Lung (tissue), 12 donors: Measurements from ENCODE around the gene PTS. TPM values are rescaled to one million over a fixed set of nuclear protein-coding genes. Genes with fewer than 3 reads are reported as not detected.

ENCODE experiments used
- ATAC-seq: fragments of 200-7000 bp; cut with Tn5 transposase; one replicate; pipeline ENCODE4 v1.9.1; 2020; ENCODE audit warnings: moderate number of reproducible peaks; ENCODE audit not compliant: insufficient read depth, low FRiP score
- DNase-seq, 3 donors: peaks; one replicate each; pipeline ENCODE4 v3.0.0-alpha.2; 2013 to 2017
- H3K27ac ChIP-seq, 2 donors: one replicate each; pipeline ENCODE4 v1.5.1; 2013; ENCODE audit warnings: mild to moderate bottlenecking in 2 of 2, moderate library complexity in 2 of 2, control low read depth in 1 of 2, inconsistent platforms in 1 of 2, low read depth in 1 of 2, low read length in 1 of 2
- H3K27me3 ChIP-seq, 3 donors: one replicate each; pipeline ENCODE4 v1.5.1; 2013; ENCODE audit warnings: low read length in 2 of 3; ENCODE audit not compliant: control insufficient read depth in 3 of 3, insufficient read depth in 3 of 3
- H3K36me3 ChIP-seq, 4 donors: one replicate each; pipeline ENCODE4 v1.5.1; 2013; ENCODE audit warnings: low read length in 4 of 4, mild to moderate bottlenecking in 1 of 4, moderate library complexity in 1 of 4; ENCODE audit not compliant: control insufficient read depth in 4 of 4, insufficient read depth in 4 of 4
- H3K4me1 ChIP-seq, 5 donors: one replicate each; pipeline ENCODE4 v1.5.1; 2013; ENCODE audit warnings: low read length in 5 of 5, mild to moderate bottlenecking in 2 of 5, moderate library complexity in 1 of 5; ENCODE audit not compliant: control insufficient read depth in 5 of 5, insufficient read depth in 5 of 5
- H3K4me3 ChIP-seq: one replicate; pipeline ENCODE4 v1.5.1; 2013; ENCODE audit warnings: mild to moderate bottlenecking, control low read depth, moderate library complexity
- H3K9ac ChIP-seq, 2 donors: one replicate each; pipeline ENCODE4 v1.5.1; 2013; ENCODE audit warnings: low read length in 2 of 2, control low read depth in 1 of 2; ENCODE audit not compliant: insufficient read depth in 1 of 2
- H3K9me3 ChIP-seq, 4 donors: one replicate each; pipeline ENCODE4 v1.5.1; 2013; ENCODE audit warnings: low read length in 3 of 4, mild to moderate bottlenecking in 1 of 4, moderate library complexity in 1 of 4; ENCODE audit not compliant: control insufficient read depth in 4 of 4, insufficient read depth in 3 of 4
- WGBS, 2 donors: extraction: QIAGEN DNeasy Blood & Tissue Kit; methylation state at CpG; one replicate each; pipeline ENCODE4 v1.1.7; 2013; 5-methylcytosine and 5-hydroxymethylcytosine counted together
- polyA plus RNA-seq, 2 donors: library from polyadenylated mRNA; stranded (reverse); fragments of 200-250 nt; gene quantifications; one replicate each; pipeline ENCODE4 v1.2.1, GENCODE V29; 2013
- total RNA-seq, 2 donors: library from RNA; depleted of rRNA in 1 of 2; stranded (reverse); fragments of >200 nt in 1 of 2; gene quantifications; one replicate each; pipeline ENCODE4 v1.2.1, GENCODE V29; 2014 to 2021
- TF ChIP-seq, protein P1 (sequence below): IDR thresholded peaks from 2 replicates; pipeline ENCODE4 v1.5.1; 2012; ENCODE audit warnings: mild to moderate bottlenecking; ENCODE audit errors: control extremely low read depth, extremely low read depth
- donor health status: control.
- donor health status: control.
- donor health status: Bipolar disorder and iron deficiency.
- donor health status: healthy.
- donor health status: DM: yes; HTN: yes; CAD: no.

Gene PTS
- total and polyA plus RNA-seq, 4 donors: 19.3 to 60.5 (median 25.1) TPM

- H3K4me3 ChIP-seq: no peak overlapping the region
- H3K27ac ChIP-seq: no peak overlapping the region
- no peak for DNase-seq
- H3K36me3 ChIP-seq: peaks cover 0 to 2% (median 0%) of the 10 kb centered on the region in 4 donors
- no peaks in the 10 kb centered on the region for H3K27me3 ChIP-seq
- WGBS, 2 donors: 79 to 91% methylated on average over 5 of the region's 5 CpGs
- TF ChIP-seq, protein P1, sequence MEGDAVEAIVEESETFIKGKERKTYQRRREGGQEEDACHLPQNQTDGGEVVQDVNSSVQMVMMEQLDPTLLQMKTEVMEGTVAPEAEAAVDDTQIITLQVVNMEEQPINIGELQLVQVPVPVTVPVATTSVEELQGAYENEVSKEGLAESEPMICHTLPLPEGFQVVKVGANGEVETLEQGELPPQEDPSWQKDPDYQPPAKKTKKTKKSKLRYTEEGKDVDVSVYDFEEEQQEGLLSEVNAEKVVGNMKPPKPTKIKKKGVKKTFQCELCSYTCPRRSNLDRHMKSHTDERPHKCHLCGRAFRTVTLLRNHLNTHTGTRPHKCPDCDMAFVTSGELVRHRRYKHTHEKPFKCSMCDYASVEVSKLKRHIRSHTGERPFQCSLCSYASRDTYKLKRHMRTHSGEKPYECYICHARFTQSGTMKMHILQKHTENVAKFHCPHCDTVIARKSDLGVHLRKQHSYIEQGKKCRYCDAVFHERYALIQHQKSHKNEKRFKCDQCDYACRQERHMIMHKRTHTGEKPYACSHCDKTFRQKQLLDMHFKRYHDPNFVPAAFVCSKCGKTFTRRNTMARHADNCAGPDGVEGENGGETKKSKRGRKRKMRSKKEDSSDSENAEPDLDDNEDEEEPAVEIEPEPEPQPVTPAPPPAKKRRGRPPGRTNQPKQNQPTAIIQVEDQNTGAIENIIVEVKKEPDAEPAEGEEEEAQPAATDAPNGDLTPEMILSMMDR: no peak
- no peaks in the 10 kb centered on the region for H3K4me1 ChIP-seq
- no peak overlapping the region for H3K9ac ChIP-seq
- no peak for ATAC-seq
- no peaks in the 10 kb centered on the region for H3K9me3 ChIP-seq
Observed at GRCh38 chr11:112268406-112268805, 42.2 kb downstream of the PTS start.

GRCh38 chr11:112269139-112269538 lies 42.9 kb downstream of the PTS start:
- no peaks in the 10 kb centered on the region for H3K27me3 ChIP-seq
- TF ChIP-seq, protein P1: no peak
- H3K9me3 ChIP-seq: no peaks in the 10 kb centered on the region
- no peak overlapping the region for H3K27ac ChIP-seq
- peaks cover 0 to 2% (median 0%) of the 10 kb centered on the region in 4 donors for H3K36me3 ChIP-seq
- no peak for ATAC-seq
- H3K4me1 ChIP-seq: no peaks in the 10 kb centered on the region
- no peak overlapping the region for H3K4me3 ChIP-seq
- H3K9ac ChIP-seq: no peak overlapping the region
- WGBS, 2 donors: 68 to 84% methylated on average over 6 of the region's 6 CpGs
- DNase-seq: no peak

- no peak for DNase-seq
- Histone ChIP-seq H3K4me1 (no peaks in the 10 kb centered on the region), H3K27me3 (no peaks in the 10 kb centered on the region), H3K36me3 (peaks cover 0 to 2% (median 0%) of the 10 kb centered on the region in 4 donors), H3K9ac (no peak overlapping the region), H3K9me3 (no peaks in the 10 kb centered on the region), H3K4me3 (no peak overlapping the region), H3K27ac (no peak overlapping the region)
- 71 to 75% methylated on average over 12 of the region's 12 CpGs for WGBS, 2 donors
- TF ChIP-seq, protein P1: no peak
- no peak for ATAC-seq
Observed at GRCh38 chr11:112270551-112271180, 44.4 kb downstream of the PTS start.

DNA sequence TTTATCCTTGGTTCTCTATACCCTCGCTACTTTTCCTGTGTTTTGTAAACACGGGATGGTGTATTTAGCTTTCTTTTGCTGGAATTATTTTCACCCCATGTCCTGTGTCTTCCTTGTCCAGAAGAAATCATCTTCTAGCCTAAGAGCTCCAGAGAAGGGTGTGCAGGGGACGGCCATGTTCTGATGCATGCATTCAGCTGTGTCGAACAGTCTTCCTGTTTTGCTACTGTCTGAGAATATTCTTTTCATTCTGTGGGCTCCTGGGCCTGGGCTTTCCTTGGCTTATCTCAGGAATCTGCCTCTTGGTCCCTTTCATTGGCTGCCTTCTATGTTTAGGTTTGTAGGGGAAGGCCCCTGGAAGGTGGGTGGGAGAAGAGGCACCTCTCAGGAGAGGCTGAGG lies 45.0 kb downstream of the PTS start:
- TF ChIP-seq, protein P1: no peak
- WGBS, 2 donors: 85 to 89% methylated on average over 4 of the region's 4 CpGs
- DNase-seq: no peak

More for the DNA sequence above, 45.0 kb downstream of the PTS start:
- no peak for ATAC-seq
- Histone ChIP-seq H3K9me3 (no peaks in the 10 kb centered on the region), H3K36me3 (peaks cover 0 to 2% (median 0%) of the 10 kb centered on the region in 4 donors), H3K27me3 (no peaks in the 10 kb centered on the region), H3K4me1 (no peaks in the 10 kb centered on the region), H3K9ac (no peak overlapping the region), H3K4me3 (no peak overlapping the region), H3K27ac (no peak overlapping the region)
